Measurements from ENCODE around the gene SRRM5.
"Not testable (repeated sequence)": the region's sequence is repeated elsewhere in the genome, so short reads cannot be mapped to it uniquely, and the experiment has no call there.

Gene SRRM5

GRCh38 chr19:43612374-43612773, 486 bp downstream of the SRRM5 start:
- in situ Hi-C loops (cut with HindIII; ENCODE audit: low sequenced_read_pairs), result no loop called here

DNA sequence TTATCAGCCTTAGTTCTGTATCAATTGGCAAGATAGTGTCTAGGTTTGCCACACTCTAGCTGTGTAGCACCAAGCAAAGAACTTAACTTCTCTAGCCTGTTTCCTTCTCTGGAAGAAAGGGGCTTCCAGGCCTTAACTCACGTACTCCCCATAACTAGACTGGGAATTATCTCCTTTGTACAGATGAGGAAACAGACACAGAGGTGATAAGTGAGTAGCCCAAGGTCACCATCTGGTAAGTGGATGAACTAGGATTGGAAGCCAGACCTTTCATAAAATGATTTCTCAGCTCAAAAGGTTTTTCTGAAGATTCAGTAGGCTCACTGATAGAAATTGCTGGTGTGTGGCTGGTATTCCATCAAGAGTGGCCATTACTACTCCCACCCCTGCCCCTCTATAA, 4.4 kb downstream of the SRRM5 start:
- in situ Hi-C loops (cut with HindIII; ENCODE audit: low sequenced_read_pairs), result no loop called here

DNA sequence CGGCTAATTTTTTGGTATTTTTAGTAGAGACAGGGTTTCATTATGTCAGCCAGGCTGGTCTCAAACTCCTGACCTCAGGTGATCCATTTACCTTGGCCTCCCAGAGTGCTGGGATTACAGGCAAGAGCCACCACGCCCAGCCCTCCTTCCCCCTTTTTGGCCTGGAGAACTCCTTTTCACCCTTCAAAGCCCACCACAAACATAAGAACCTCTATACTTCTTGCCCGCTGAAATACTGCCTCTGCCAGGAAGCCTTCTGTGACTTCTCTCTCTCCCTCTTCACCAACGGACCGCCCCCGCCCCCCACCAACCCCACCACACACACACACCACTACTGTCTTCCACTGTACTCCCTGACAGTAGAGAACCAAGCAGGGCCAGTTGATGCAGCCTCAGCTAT, 5.1 kb downstream of the SRRM5 start:
- in situ Hi-C loops (cut with HindIII; ENCODE audit: low sequenced_read_pairs), result no loop called here

DNA sequence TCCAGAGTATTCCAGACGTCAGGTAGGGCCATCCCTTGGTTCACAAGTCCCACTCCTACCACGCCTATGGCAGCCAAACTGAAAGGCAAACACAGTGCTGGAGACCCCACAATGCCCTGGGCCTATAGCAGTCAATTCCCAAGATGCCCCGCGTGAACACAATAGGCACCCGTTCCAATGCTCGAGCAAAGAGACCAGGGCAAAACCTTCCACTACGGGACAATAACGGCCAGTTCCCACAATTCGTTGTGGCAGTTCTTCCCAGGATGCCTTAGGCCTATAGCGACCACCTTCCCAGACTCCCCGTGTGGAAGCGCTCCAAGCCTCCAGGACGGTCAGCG, 7.0 kb downstream of the SRRM5 start:
- in situ Hi-C loops (cut with HindIII; ENCODE audit: low sequenced_read_pairs), result no loop called here

DNA sequence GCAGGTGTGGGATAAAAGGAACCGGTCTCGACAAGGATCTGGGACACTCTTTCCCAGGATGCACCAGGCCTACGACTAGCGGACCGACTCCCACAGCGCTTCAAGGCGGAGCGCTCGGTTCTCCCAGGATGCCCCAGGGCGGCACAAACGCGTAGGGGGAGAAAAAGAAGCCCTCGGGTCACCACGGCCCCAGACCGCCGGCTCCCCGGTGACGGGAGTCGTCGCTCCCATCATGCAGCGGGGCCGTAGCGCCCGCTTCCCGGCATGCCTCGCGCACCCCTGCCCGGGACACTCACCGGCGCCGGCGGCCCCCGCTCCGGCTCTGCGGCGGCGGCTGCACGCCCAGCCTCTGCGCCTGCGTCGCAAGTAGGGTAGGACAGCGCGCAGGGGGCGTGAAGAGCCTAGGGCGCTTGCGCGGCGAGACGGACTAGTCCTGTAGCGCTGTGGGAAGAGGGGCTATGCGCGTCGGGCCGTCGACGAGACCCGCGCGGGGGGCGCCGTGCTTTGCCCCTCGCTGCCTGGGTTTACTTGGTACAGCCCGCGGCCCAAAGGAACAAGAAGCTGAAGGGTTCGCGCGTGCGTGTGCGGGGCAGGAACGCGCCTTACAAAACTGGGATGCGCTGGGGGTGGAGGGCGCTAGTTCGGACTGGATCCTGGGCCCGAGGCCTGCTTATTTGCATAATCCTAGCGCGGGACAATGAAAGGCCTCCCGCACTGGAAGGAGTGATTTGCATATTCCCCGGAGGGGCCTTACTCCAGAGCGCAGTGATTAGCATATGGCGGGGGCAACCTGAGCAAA, 7.6 kb downstream of the SRRM5 start, which contains the start of gene ZNF428:
Gene ZNF428 (minus strand): TSS at position 368 of the 799 bp plus-strand sequence. CDS start 5,325 bp downstream, outside the sequence.
- in situ Hi-C loops (cut with HindIII; ENCODE audit: low sequenced_read_pairs), result loop anchor here (5.0 kb wide), 1 partner anchor 82 kb away; no protein-coding TSS in a partner anchor

GRCh38 chr19:43620061-43621001, 8.4 kb downstream of the SRRM5 start:
- in situ Hi-C loops (cut with HindIII; ENCODE audit: low sequenced_read_pairs), result loop anchor here (5.0 kb wide), 1 partner anchor 83 kb away; no protein-coding TSS in a partner anchor

- in situ Hi-C loops (cut with HindIII; ENCODE audit: low sequenced_read_pairs), result loop anchor here (5.0 kb wide), 1 partner anchor 85 kb away; no protein-coding TSS in a partner anchor
Observed at GRCh38 chr19:43622070-43622469, 10.2 kb downstream of the SRRM5 start.

- in situ Hi-C loops (cut with HindIII; ENCODE audit: low sequenced_read_pairs), result loop anchor here (5.0 kb wide), 1 partner anchor 86 kb away; no protein-coding TSS in a partner anchor
Observed at GRCh38 chr19:43622956-43623355, 11.1 kb downstream of the SRRM5 start.

DNA sequence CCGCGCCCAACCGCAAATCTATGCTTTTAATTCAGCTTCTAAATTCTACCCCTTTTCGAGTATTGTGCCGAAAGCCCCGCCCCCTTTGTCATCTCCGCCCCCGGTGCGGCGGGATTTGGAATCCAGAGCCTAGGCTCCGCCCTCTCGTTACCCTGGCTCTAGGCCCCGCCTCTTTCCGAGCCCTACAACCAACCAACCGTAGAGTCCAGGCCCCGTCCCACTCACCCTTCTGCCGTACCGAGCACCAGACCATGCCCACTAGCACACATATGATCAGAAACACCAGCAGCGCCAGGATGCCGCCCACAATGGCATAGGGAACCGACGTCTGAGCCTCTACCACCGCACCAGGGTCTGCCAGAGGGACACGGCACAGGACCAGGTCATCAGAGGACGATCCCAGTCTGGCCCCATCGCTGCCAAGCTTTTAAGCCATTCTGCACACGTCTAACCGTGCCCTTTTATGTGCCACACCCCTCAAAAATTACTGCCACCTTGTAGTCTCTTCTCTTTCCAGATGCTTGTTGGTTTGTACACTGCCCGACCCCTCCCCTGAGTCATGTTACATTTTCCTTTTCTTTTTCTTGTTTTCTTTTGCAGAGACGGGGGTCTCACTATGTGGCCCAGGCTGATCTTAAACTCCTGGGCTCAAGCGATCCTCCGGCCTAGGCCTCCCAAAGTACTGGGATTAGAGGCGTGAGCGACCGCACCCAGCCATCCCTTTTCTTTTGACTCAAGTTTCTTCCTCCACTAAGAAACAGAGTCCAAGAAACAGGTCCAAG, 12.2 kb downstream of the SRRM5 start:
- in situ Hi-C loops (cut with HindIII; ENCODE audit: low sequenced_read_pairs), result loop anchor here (5.0 kb wide), 1 partner anchor 87 kb away; no protein-coding TSS in a partner anchor

DNA sequence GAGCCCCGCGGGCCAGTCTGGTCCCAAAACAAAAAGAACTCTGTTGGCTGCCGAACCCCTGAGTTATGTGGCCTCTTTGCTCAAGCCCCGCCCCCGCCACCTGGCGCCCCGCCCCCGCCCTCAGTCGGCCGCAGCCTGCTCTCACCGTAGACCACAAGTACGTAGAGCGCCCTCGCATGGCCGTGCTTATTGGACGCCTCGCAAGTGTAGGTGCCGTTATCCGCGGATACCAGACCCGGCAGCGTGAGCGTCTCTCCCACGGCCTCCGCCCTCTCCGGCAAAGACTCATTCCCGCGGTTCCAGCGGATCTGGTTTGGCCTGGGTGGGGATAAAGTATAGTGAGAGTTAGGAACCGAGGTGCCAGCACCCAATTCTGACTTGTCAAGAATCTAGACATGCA, 13.0 kb downstream of the SRRM5 start:
- in situ Hi-C loops (cut with HindIII; ENCODE audit: low sequenced_read_pairs), result loop anchor here (5.0 kb wide), 1 partner anchor 88 kb away; no protein-coding TSS in a partner anchor

DNA sequence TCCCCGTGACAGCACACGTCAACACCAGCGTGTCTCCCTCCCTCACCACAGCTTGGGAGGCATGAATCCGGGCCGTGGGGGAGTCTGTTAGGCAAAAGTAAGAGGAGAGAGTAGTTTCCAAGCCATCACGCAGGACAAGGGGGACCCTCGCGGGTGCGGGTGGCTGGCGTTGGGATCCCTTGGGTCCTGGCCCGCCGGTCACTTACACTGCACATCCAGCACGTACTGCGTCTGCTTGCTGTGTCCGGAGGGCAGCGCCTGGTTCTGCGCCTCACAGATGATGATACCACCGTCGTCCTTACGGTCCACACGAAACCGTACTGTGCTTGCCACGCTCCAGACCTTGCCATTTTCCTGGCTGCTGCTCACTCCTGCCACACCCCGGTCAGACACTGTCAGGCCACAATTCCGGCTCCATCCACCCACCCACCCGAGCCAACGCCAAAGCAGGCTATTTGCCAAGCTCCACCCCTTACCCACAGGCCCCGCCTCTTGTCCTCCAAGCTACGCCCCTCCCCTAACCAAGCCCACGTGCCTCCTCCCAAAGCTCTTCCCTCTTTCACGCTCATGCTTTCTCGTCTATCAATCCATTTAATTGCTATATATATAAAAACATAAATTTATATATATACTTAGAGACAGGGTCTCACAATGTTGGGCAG, 14.2 kb downstream of the SRRM5 start:
- in situ Hi-C loops (cut with HindIII; ENCODE audit: low sequenced_read_pairs), result no loop called here

DNA sequence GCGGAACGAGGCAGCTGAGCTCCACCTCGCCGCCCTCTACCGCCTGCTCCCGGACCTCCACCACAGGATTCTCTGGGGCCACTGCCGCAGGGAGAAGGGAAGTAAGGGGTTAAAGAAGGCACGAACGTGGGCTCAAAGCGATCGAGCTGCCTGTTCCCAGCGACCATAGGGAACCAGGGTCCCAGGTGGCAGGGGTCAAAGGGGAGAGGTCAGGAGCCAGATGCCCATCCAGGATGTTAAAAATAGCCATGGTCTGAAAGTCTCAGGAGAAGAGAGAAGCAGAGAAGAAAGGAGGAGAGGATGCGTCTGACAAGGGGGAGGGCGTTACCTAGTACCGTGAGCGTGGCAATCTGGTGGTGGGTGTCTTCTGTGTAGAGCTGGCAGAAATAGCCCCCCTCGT, 14.9 kb downstream of the SRRM5 start:
- in situ Hi-C loops (cut with HindIII; ENCODE audit: low sequenced_read_pairs), result no loop called here

- in situ Hi-C loops (cut with HindIII; ENCODE audit: low sequenced_read_pairs), result no loop called here
Observed at GRCh38 chr19:43628646-43629326, 16.9 kb downstream of the SRRM5 start.

- in situ Hi-C loops (cut with HindIII; ENCODE audit: low sequenced_read_pairs), result no loop called here
Observed at GRCh38 chr19:43631491-43631890, 19.6 kb downstream of the SRRM5 start.

DNA sequence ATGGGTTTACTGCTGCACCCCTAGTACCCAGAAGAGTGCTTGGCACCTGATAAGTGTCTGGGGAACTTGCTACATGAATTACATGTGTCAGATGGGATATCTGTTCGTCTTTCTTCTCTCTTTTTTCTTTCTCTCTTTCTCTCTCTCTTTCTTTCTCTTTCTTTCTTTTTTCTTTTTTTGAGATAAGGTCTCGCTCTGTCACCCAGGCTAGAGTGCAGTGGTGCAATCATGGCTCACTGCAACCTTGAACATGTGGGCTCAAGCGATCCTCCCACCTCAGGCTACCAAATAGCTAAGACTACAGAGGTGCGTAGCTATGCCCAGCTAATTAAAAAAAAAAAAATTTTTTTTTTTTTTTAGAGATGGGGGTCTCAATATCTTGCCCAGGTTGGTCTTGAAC, 21.6 kb downstream of the SRRM5 start:
- in situ Hi-C loops (cut with HindIII; ENCODE audit: low sequenced_read_pairs), result no loop called here

- in situ Hi-C loops (cut with HindIII; ENCODE audit: low sequenced_read_pairs), result no loop called here
Observed at GRCh38 chr19:43634068-43634467, 22.2 kb downstream of the SRRM5 start.

DNA sequence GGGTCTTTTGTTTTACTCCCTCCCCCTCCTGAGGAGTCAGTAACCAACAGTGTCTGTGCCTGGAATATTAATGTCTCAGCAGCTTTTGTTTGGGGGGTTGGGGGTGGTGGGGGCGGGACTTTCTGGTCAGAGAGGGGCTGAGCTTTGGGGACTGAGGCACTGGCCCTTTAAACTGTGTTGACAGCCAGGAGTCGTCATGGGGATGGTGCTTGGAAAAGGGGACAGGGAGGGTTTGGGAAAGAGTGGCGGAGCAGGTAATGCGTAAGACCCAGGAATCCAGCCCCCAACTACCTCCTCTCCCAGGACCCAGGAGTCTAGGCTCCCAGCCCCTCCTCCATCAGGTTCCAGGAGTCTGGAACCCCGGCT, 22.6 kb downstream of the SRRM5 start:
- in situ Hi-C loops (cut with HindIII; ENCODE audit: low sequenced_read_pairs), result no loop called here

GRCh38 chr19:43634872-43635560, 23.1 kb downstream of the SRRM5 start:
- in situ Hi-C loops (cut with HindIII; ENCODE audit: low sequenced_read_pairs), result no loop called here

DNA sequence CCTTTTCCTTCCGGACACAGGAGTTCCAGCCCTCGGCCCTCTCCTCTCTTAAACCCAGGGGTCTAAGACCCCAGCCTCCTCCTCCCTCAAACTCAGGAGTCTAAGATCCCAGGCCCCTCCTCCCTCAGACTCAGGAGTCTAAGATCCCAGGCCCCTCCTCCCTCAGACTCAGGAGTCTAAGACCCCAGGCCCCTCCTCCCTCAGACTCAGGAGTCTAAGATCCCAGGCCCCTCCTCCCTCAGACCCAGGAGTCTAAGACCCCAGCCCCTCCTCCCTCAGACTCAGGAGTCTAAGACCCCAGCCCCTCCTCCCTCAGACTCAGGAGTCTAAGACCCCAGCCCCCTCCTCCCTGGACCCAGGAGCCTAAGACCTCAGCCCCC, 23.7 kb downstream of the SRRM5 start:
- in situ Hi-C loops (cut with HindIII; ENCODE audit: low sequenced_read_pairs), result not testable (repeated sequence)
